Measurements from ENCODE around the gene KCNJ4. TPM values are rescaled to one million over a fixed set of nuclear protein-coding genes. Genes with fewer than 3 reads are reported as not detected.

Gene KCNJ4
- total RNA-seq, 1 experiment from 2014 or later = 0.27 TPM

GRCh38 chr22:38428714-38429113 lies 26.3 kb downstream of the KCNJ4 start:
- Mint-ChIP-seq H3K27ac (ENCODE audit: unreplicated experiment) (no peak overlapping the region), H3K4me1 (ENCODE audit: low read depth, unreplicated experiment) (no peaks in the 10 kb centered on the region), H3K4me3 (ENCODE audit: unreplicated experiment) (no peak overlapping the region), H3K9me3 (ENCODE audit: unreplicated experiment) (no peaks in the 10 kb centered on the region), H3K27me3 (ENCODE audit: insufficient read depth, unreplicated experiment) (no peaks in the 10 kb centered on the region), H3K36me3 (ENCODE audit: insufficient read depth, unreplicated experiment) (no peaks in the 10 kb centered on the region)
- POLR2A ChIA-PET = no interaction called here
- CTCF ChIA-PET = interaction anchor here (0.6 kb wide), 1 partner anchor 8 kb away, joined by 4 read pairs; no protein-coding TSS in a partner anchor
- no peak for TF ChIP-seq CTCF (IDR thresholded peaks at IDR 0.05; ENCODE audit: insufficient read depth in 1 of 2, low read depth in 1 of 2, low read length in 1 of 2, severe bottlenecking in 1 of 2, unreplicated experiment in 1 of 2)
- DNase-seq = no peak
- H3K9me3 ChIP-seq = no peaks in the 10 kb centered on the region
- intact Hi-C loops (cut with micrococcal nuclease; ENCODE audit: unreplicated experiment) = no loop called here
- H3K36me3 ChIP-seq (ENCODE audit: control insufficient read depth, insufficient read depth, low read length) = no peaks in the 10 kb centered on the region
- no peak overlapping the region for H3K4me3 ChIP-seq (ENCODE audit: low read depth, low read length)
- no TSS peak for BruUV-seq (replicated peaks)
- no peaks in the 10 kb centered on the region for H3K27me3 ChIP-seq (replicated peaks; ENCODE audit: control insufficient read depth, insufficient read depth, low read length)
- peaks cover 12% of the 10 kb centered on the region for H3K4me1 ChIP-seq

GRCh38 chr22:38427940-38428339 lies 27.1 kb downstream of the KCNJ4 start:
- Histone ChIP-seq H3K4me3 (ENCODE audit: low read depth, low read length) (no peak overlapping the region), H3K36me3 (ENCODE audit: control insufficient read depth, insufficient read depth, low read length) (no peaks in the 10 kb centered on the region), H3K27me3 (replicated peaks; ENCODE audit: control insufficient read depth, insufficient read depth, low read length) (no peaks in the 10 kb centered on the region), H3K4me1 (peaks cover 14% of the 10 kb centered on the region), H3K9me3 (no peaks in the 10 kb centered on the region)
- Mint-ChIP-seq H3K27me3 (ENCODE audit: insufficient read depth, unreplicated experiment) (no peaks in the 10 kb centered on the region), H3K9me3 (ENCODE audit: unreplicated experiment) (no peaks in the 10 kb centered on the region), H3K27ac (ENCODE audit: unreplicated experiment) (no peak overlapping the region), H3K36me3 (ENCODE audit: insufficient read depth, unreplicated experiment) (no peaks in the 10 kb centered on the region), H3K4me3 (ENCODE audit: unreplicated experiment) (no peak overlapping the region), H3K4me1 (ENCODE audit: low read depth, unreplicated experiment) (peaks cover under 1% of the 10 kb centered on the region)
- CTCF ChIA-PET = no interaction called here
- no peak for DNase-seq
- no TSS peak for BruUV-seq (replicated peaks)
- no peak for TF ChIP-seq CTCF (IDR thresholded peaks at IDR 0.05; ENCODE audit: insufficient read depth in 1 of 2, low read depth in 1 of 2, low read length in 1 of 2, severe bottlenecking in 1 of 2, unreplicated experiment in 1 of 2)
- intact Hi-C loops (cut with micrococcal nuclease; ENCODE audit: unreplicated experiment) = no loop called here
- POLR2A ChIA-PET = no interaction called here

DNA sequence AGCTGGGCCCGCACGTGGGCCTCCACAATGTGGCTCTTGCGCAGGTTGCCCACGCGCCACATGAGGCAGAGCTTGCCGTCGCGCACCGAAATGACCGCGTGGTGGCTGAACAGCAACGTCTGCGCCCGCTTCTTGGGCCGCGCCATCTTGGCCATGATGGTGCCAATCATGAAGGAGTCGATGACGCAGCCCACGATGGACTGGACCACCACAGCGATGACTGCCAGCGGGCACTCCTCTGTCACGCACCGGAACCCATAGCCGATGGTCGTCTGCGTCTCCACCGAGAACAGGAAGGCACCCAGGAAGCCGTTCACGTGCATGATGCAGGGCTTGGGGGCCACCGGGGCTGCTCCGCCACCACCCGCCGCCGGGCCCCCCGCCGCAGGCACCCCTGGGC lies 27.5 kb downstream of the KCNJ4 start:
- Mint-ChIP-seq H3K36me3 (ENCODE audit: insufficient read depth, unreplicated experiment) (no peaks in the 10 kb centered on the region), H3K27ac (ENCODE audit: unreplicated experiment) (no peak overlapping the region), H3K9me3 (ENCODE audit: unreplicated experiment) (no peaks in the 10 kb centered on the region), H3K4me1 (ENCODE audit: low read depth, unreplicated experiment) (peaks cover 5% of the 10 kb centered on the region), H3K4me3 (ENCODE audit: unreplicated experiment) (no peak overlapping the region), H3K27me3 (ENCODE audit: insufficient read depth, unreplicated experiment) (no peaks in the 10 kb centered on the region)
- no peak for TF ChIP-seq CTCF (IDR thresholded peaks at IDR 0.05; ENCODE audit: insufficient read depth in 1 of 2, low read depth in 1 of 2, low read length in 1 of 2, severe bottlenecking in 1 of 2, unreplicated experiment in 1 of 2)
- no peak for DNase-seq
- no peaks in the 10 kb centered on the region for H3K27me3 ChIP-seq (replicated peaks; ENCODE audit: control insufficient read depth, insufficient read depth, low read length)
- POLR2A ChIA-PET = no interaction called here
- peaks cover 16% of the 10 kb centered on the region for H3K4me1 ChIP-seq
- CTCF ChIA-PET = no interaction called here
- intact Hi-C loops (cut with micrococcal nuclease; ENCODE audit: unreplicated experiment) = no loop called here
- no peak overlapping the region for H3K4me3 ChIP-seq (ENCODE audit: low read depth, low read length)
- H3K36me3 ChIP-seq (ENCODE audit: control insufficient read depth, insufficient read depth, low read length) = no peaks in the 10 kb centered on the region
- BruUV-seq (replicated peaks) = no TSS peak
- no peaks in the 10 kb centered on the region for H3K9me3 ChIP-seq

Measured in Caco-2 (cell line).